ENCODE results near the gene EHMT2. TPM values are rescaled to one million over a fixed set of nuclear protein-coding genes. Genes with fewer than 3 reads are reported as not detected.
A peak's percentile ranks its signal among the peaks of the same experiment; 100 is the strongest.

EHMT2 gene
- total and polyA plus RNA-seq, 2 of the 13 experiments (the other 11 are each of a cell fraction or from before 2014, with no cell fraction given), result 55.2 to 69.2 TPM

DNA sequence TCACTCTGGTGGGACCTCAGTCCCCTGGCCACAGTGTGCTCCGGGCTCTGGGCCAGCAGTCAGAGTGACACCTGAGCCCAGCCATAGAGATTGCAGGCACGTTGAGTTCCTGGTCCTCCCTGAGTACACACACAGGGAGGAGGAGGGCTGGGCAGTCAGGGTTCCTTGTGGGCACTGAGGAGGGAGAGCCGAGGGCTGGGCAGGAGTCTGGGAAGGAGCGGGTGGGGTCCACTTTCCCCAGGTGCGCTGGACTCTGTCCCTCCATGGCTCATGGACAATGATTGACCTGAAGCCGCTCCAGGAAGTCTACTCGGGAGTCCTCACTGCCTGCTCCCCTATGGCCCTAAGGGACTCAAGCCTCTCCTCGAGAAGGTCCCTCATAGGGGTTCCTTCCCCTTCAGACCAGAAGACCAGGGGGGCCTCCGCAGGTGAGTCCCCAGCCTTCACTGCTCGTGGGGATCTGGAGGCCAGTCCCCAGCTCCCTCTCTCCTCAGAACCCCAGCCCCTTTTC, 19.8 kb downstream of the EHMT2 start (continued):
- TF ChIP-seq, protein P1, sequence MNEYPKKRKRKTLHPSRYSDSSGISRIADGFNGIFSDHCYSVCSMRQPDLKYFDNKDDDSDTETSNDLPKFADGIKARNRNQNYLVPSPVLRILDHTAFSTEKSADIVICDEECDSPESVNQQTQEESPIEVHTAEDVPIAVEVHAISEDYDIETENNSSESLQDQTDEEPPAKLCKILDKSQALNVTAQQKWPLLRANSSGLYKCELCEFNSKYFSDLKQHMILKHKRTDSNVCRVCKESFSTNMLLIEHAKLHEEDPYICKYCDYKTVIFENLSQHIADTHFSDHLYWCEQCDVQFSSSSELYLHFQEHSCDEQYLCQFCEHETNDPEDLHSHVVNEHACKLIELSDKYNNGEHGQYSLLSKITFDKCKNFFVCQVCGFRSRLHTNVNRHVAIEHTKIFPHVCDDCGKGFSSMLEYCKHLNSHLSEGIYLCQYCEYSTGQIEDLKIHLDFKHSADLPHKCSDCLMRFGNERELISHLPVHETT (CRISPR knock-in tag; conservative IDR thresholded peaks at IDR 0.05), result no peak
- TF ChIP-seq ZNF12 (CRISPR knock-in tag; IDR thresholded peaks at IDR 0.05) (peak; percentile 51; the same call in 1 of the 2 replicates), ZNF33A (CRISPR knock-in tag; IDR thresholded peaks at IDR 0.05; ENCODE audit: borderline replicate concordance) (no peak), KDM1A (CRISPR knock-in tag; IDR thresholded peaks at IDR 0.05) (no peak), FOSL2 (CRISPR knock-in tag; IDR thresholded peaks at IDR 0.05) (peak; percentile 15; the same call in 1 of the 2 replicates), NFYB (CRISPR knock-in tag; IDR thresholded peaks at IDR 0.05) (peak; percentile 73), ZSCAN9 (CRISPR knock-in tag; IDR thresholded peaks at IDR 0.05; ENCODE audit: borderline replicate concordance) (peak; percentile 73; the same call in 1 of the 2 replicates), ZNF788 (CRISPR knock-in tag; IDR thresholded peaks at IDR 0.05; ENCODE audit: borderline replicate concordance) (0 out of 2 replicates have a peak, but pooled peaks have one; percentile 33), ZSCAN31 (CRISPR knock-in tag; IDR thresholded peaks at IDR 0.05; ENCODE audit: low read depth) (no peak)
- TF ChIP-seq, protein P2, sequence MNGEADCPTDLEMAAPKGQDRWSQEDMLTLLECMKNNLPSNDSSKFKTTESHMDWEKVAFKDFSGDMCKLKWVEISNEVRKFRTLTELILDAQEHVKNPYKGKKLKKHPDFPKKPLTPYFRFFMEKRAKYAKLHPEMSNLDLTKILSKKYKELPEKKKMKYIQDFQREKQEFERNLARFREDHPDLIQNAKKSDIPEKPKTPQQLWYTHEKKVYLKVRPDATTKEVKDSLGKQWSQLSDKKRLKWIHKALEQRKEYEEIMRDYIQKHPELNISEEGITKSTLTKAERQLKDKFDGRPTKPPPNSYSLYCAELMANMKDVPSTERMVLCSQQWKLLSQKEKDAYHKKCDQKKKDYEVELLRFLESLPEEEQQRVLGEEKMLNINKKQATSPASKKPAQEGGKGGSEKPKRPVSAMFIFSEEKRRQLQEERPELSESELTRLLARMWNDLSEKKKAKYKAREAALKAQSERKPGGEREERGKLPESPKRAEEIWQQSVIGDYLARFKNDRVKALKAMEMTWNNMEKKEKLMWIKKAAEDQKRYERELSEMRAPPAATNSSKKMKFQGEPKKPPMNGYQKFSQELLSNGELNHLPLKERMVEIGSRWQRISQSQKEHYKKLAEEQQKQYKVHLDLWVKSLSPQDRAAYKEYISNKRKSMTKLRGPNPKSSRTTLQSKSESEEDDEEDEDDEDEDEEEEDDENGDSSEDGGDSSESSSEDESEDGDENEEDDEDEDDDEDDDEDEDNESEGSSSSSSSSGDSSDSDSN (CRISPR knock-in tag; IDR thresholded peaks at IDR 0.05), result peak; percentile 14; the same call in 1 of the 2 replicates
- TF ChIP-seq, protein P3, sequence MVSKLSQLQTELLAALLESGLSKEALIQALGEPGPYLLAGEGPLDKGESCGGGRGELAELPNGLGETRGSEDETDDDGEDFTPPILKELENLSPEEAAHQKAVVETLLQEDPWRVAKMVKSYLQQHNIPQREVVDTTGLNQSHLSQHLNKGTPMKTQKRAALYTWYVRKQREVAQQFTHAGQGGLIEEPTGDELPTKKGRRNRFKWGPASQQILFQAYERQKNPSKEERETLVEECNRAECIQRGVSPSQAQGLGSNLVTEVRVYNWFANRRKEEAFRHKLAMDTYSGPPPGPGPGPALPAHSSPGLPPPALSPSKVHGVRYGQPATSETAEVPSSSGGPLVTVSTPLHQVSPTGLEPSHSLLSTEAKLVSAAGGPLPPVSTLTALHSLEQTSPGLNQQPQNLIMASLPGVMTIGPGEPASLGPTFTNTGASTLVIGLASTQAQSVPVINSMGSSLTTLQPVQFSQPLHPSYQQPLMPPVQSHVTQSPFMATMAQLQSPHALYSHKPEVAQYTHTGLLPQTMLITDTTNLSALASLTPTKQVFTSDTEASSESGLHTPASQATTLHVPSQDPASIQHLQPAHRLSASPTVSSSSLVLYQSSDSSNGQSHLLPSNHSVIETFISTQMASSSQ (IDR thresholded peaks at IDR 0.05; ENCODE audit: low read depth), result no peak
- TF ChIP-seq, protein P3 (CRISPR knock-in tag; IDR thresholded peaks at IDR 0.05; ENCODE audit: borderline replicate concordance), result peak; percentile 55; the same call in 1 of the 2 replicates
- TF ChIP-seq, protein P4, sequence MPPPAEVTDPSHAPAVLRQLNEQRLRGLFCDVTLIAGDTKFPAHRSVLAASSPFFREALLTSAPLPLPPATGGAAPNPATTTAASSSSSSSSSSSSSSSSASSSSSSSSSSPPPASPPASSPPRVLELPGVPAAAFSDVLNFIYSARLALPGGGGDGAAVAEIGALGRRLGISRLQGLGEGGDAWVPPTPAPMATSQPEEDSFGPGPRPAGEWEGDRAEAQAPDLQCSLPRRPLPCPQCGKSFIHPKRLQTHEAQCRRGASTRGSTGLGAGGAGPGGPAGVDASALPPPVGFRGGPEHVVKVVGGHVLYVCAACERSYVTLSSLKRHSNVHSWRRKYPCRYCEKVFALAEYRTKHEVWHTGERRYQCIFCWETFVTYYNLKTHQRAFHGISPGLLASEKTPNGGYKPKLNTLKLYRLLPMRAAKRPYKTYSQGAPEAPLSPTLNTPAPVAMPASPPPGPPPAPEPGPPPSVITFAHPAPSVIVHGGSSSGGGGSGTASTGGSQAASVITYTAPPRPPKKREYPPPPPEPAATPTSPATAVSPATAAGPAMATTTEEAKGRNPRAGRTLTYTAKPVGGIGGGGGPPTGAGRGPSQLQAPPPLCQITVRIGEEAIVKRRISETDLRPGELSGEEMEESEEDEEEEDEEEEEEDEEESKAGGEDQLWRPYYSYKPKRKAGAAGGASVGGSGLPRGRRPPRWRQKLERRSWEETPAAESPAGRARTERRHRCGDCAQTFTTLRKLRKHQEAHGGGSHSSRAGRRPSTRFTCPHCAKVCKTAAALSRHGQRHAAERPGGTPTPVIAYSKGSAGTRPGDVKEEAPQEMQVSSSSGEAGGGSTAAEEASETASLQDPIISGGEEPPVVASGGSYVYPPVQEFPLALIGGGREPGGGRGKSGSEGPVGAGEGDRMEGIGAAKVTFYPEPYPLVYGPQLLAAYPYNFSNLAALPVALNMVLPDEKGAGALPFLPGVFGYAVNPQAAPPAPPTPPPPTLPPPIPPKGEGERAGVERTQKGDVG (CRISPR knock-in tag; IDR thresholded peaks at IDR 0.05; ENCODE audit: borderline replicate concordance), result no peak
- TF ChIP-seq, protein P5, sequence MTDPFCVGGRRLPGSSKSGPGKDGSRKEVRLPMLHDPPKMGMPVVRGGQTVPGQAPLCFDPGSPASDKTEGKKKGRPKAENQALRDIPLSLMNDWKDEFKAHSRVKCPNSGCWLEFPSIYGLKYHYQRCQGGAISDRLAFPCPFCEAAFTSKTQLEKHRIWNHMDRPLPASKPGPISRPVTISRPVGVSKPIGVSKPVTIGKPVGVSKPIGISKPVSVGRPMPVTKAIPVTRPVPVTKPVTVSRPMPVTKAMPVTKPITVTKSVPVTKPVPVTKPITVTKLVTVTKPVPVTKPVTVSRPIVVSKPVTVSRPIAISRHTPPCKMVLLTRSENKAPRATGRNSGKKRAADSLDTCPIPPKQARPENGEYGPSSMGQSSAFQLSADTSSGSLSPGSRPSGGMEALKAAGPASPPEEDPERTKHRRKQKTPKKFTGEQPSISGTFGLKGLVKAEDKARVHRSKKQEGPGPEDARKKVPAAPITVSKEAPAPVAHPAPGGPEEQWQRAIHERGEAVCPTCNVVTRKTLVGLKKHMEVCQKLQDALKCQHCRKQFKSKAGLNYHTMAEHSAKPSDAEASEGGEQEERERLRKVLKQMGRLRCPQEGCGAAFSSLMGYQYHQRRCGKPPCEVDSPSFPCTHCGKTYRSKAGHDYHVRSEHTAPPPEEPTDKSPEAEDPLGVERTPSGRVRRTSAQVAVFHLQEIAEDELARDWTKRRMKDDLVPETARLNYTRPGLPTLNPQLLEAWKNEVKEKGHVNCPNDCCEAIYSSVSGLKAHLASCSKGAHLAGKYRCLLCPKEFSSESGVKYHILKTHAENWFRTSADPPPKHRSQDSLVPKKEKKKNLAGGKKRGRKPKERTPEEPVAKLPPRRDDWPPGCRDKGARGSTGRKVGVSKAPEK (CRISPR knock-in tag; IDR thresholded peaks at IDR 0.05; ENCODE audit: borderline replicate concordance), result no peak

Data from HepG2 (cell line).